WTC11 (cell line): ENCODE measurements around the gene DSN1. TPM values are rescaled to one million over a fixed set of nuclear protein-coding genes. Genes with fewer than 3 reads are reported as not detected.

Experiments
- ATAC-seq: fragments of 200-7000 bp; cut with Tn5 transposase; 2 replicates; pipeline ENCODE4 v1.10.0; 2021; ENCODE audit warnings: mild to moderate bottlenecking, moderate library complexity
- CTCF ChIA-PET: fragments of 300-600 bp; sonication (Branson Sonifier 250); formaldehyde crosslinking; loops from one replicate; lab custom pipeline; 2021; ENCODE audit warnings: antibody characterized with exemption; lab: Charles Lee
- POLR2A ChIA-PET: fragments of 350-600 bp; sonication (Branson Sonifier 250); formaldehyde crosslinking; loops from one replicate; lab custom pipeline; 2021; ENCODE audit warnings: antibody characterized with exemption; lab: Charles Lee
- DNase-seq: peaks from one replicate; pipeline ENCODE4 v3.0.0; 2021; ENCODE audit warnings: low spot score
- H3K27ac Mint-ChIP-seq: 2 replicates; pipeline ENCODE4 v1.8.0; 2021; ENCODE audit warnings: mixed read lengths
- H3K27me3 Mint-ChIP-seq: 2 replicates; pipeline ENCODE4 v1.8.0; 2021; ENCODE audit warnings: low read depth, mild to moderate bottlenecking, moderate library complexity, mixed read lengths
- H3K36me3 Mint-ChIP-seq: 2 replicates; pipeline ENCODE4 v1.8.0; 2021; ENCODE audit warnings: mixed read lengths
- H3K4me1 Mint-ChIP-seq: 2 replicates; pipeline ENCODE4 v1.8.0; 2022; ENCODE audit warnings: mixed read lengths
- H3K4me3 Mint-ChIP-seq: 2 replicates; pipeline ENCODE4 v1.8.0; 2021; ENCODE audit warnings: mild to moderate bottlenecking, moderate library complexity, mixed read lengths
- H3K9me3 Mint-ChIP-seq: 2 replicates; pipeline ENCODE4 v1.8.0; 2021; ENCODE audit warnings: mixed read lengths
- ARID4B ChIP-seq: sonication (generic); formaldehyde crosslinking; IDR thresholded peaks from 2 replicates; pipeline ENCODE4 v1.8.0; 2023; ENCODE audit warnings: missing genetic modification reagents, mild to moderate bottlenecking, borderline replicate concordance
- ATF1 ChIP-seq: sonication (generic); formaldehyde crosslinking; IDR thresholded peaks from 2 replicates; pipeline ENCODE4 v1.8.1; 2023; ENCODE audit warnings: mild to moderate bottlenecking, moderate library complexity, missing genetic modification reagents
- ATF6 ChIP-seq: sonication (generic); formaldehyde crosslinking; IDR thresholded peaks from 2 replicates; pipeline ENCODE4 v1.8.1; 2023; ENCODE audit warnings: mild to moderate bottlenecking, missing genetic modification reagents
- CREB1 ChIP-seq: sonication (generic); formaldehyde crosslinking; IDR thresholded peaks from 2 replicates; pipeline ENCODE4 v1.8.0; 2023; ENCODE audit warnings: mild to moderate bottlenecking, missing genetic modification reagents
- EMX1 ChIP-seq: fragments of 250-450 bp; sonication (Bioruptor Pico); IDR thresholded peaks from 2 replicates; pipeline ENCODE4 v1.8.0; 2021; ENCODE audit warnings: mild to moderate bottlenecking
- ETV6 ChIP-seq: sonication (generic); formaldehyde crosslinking; IDR thresholded peaks from 2 replicates; pipeline ENCODE4 v1.8.1; 2022; ENCODE audit warnings: mild to moderate bottlenecking, missing genetic modification reagents
- NFE2L1 ChIP-seq: sonication (generic); formaldehyde crosslinking; IDR thresholded peaks from 2 replicates; pipeline ENCODE4 v1.8.1; 2023; ENCODE audit warnings: missing genetic modification reagents
- NFYB ChIP-seq: sonication (generic); formaldehyde crosslinking; conservative IDR thresholded peaks from 2 replicates; pipeline ENCODE4 v1.8.0; 2022; ENCODE audit warnings: low read depth, missing genetic modification reagents
- NR1H2 ChIP-seq: sonication (generic); formaldehyde crosslinking; IDR thresholded peaks from 2 replicates; pipeline ENCODE4 v1.9.0; 2021; ENCODE audit warnings: mild to moderate bottlenecking, moderate library complexity, missing genetic modification reagents
- NR2C2 ChIP-seq: sonication (generic); formaldehyde crosslinking; IDR thresholded peaks from 2 replicates; pipeline ENCODE4 v1.8.0; 2022; ENCODE audit warnings: mild to moderate bottlenecking, missing genetic modification reagents
- RORB ChIP-seq: fragments of 250-450 bp; sonication (Bioruptor Pico); IDR thresholded peaks from 2 replicates; pipeline ENCODE4 v1.9.0; 2021; ENCODE audit warnings: mild to moderate bottlenecking
- SMAD3 ChIP-seq: sonication (generic); formaldehyde crosslinking; IDR thresholded peaks from 2 replicates; pipeline ENCODE4 v1.8.0; 2022; ENCODE audit warnings: missing genetic modification reagents, mild to moderate bottlenecking, borderline replicate concordance
- SOX15 ChIP-seq: fragments of 250-450 bp; sonication (Bioruptor Pico); IDR thresholded peaks from 2 replicates; pipeline ENCODE4 v1.9.0; 2021; ENCODE audit warnings: mild to moderate bottlenecking
- total RNA-seq: library from RNA; stranded (reverse); gene quantifications from 3 replicates; pipeline ENCODE4 v1.2.3, GENCODE V29; 2021
- TF ChIP-seq, protein P1 (sequence below): sonication (generic); formaldehyde crosslinking; IDR thresholded peaks from 2 replicates; pipeline ENCODE4 v1.8.0; 2022; ENCODE audit warnings: mild to moderate bottlenecking, missing genetic modification reagents
- TF ChIP-seq, protein P2 (sequence below): sonication (generic); formaldehyde crosslinking; IDR thresholded peaks from 2 replicates; pipeline ENCODE4 v1.8.1; 2023; ENCODE audit warnings: mild to moderate bottlenecking, missing genetic modification reagents
- TF ChIP-seq, protein P3 (sequence below): sonication (generic); formaldehyde crosslinking; IDR thresholded peaks from 2 replicates; pipeline ENCODE4 v1.8.0; 2022; ENCODE audit warnings: mild to moderate bottlenecking, missing genetic modification reagents
- TF ChIP-seq, protein P4 (sequence below): sonication (generic); formaldehyde crosslinking; IDR thresholded peaks from 2 replicates; pipeline ENCODE4 v1.8.0; 2023; ENCODE audit warnings: missing genetic modification reagents
- TF ChIP-seq, protein P5 (sequence below): sonication (generic); formaldehyde crosslinking; IDR thresholded peaks from 2 replicates; pipeline ENCODE4 v1.8.1; 2023; ENCODE audit warnings: mild to moderate bottlenecking, missing genetic modification reagents, borderline replicate concordance

The DSN1 gene
- total RNA-seq, 1 experiment from 2014 or later, result 27.0 TPM

DNA sequence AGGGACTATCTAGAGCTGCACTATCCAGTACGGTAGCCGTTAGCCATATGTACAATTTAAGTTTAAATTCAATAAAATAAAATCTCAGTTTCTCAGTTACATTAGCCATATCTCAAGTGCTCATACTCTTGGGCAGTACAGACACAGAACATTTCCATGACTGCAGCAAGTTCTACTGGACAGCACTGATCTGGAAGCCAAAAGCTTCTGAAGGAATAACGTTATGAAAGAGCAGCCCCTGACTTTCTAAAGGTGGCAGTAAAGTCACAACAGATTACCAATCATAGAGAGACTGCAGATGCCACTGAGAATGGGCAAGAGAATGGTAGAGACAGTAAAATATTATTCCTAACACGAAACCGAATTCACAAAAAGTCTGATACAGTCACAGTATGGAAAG is 64.4 kb downstream of the DSN1 start:
- Mint-ChIP-seq H3K4me1 (no peaks in the 10 kb centered on the region), H3K27ac (no peak overlapping the region), H3K36me3 (no peaks in the 10 kb centered on the region), H3K4me3 (no peak overlapping the region), H3K27me3 (no peaks in the 10 kb centered on the region), H3K9me3 (no peaks in the 10 kb centered on the region)
- ChIA-PET CTCF (no interaction called here), POLR2A (no interaction called here)
- DNase-seq (no peak), ATAC-seq (no peak)
- TF ChIP-seq, protein P1, sequence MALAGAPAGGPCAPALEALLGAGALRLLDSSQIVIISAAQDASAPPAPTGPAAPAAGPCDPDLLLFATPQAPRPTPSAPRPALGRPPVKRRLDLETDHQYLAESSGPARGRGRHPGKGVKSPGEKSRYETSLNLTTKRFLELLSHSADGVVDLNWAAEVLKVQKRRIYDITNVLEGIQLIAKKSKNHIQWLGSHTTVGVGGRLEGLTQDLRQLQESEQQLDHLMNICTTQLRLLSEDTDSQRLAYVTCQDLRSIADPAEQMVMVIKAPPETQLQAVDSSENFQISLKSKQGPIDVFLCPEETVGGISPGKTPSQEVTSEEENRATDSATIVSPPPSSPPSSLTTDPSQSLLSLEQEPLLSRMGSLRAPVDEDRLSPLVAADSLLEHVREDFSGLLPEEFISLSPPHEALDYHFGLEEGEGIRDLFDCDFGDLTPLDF, result no peak
- TF ChIP-seq, protein P2, sequence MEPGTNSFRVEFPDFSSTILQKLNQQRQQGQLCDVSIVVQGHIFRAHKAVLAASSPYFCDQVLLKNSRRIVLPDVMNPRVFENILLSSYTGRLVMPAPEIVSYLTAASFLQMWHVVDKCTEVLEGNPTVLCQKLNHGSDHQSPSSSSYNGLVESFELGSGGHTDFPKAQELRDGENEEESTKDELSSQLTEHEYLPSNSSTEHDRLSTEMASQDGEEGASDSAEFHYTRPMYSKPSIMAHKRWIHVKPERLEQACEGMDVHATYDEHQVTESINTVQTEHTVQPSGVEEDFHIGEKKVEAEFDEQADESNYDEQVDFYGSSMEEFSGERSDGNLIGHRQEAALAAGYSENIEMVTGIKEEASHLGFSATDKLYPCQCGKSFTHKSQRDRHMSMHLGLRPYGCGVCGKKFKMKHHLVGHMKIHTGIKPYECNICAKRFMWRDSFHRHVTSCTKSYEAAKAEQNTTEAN (CRISPR knock-in tag), result no peak
- no peak for TF ChIP-seq EMX1 (CRISPR knock-in tag)
- TF ChIP-seq SOX15 (CRISPR knock-in tag), result no peak
- no peak for TF ChIP-seq NFE2L1 (CRISPR knock-in tag)
- no peak for TF ChIP-seq NFYB (CRISPR knock-in tag)
- TF ChIP-seq, protein P3, sequence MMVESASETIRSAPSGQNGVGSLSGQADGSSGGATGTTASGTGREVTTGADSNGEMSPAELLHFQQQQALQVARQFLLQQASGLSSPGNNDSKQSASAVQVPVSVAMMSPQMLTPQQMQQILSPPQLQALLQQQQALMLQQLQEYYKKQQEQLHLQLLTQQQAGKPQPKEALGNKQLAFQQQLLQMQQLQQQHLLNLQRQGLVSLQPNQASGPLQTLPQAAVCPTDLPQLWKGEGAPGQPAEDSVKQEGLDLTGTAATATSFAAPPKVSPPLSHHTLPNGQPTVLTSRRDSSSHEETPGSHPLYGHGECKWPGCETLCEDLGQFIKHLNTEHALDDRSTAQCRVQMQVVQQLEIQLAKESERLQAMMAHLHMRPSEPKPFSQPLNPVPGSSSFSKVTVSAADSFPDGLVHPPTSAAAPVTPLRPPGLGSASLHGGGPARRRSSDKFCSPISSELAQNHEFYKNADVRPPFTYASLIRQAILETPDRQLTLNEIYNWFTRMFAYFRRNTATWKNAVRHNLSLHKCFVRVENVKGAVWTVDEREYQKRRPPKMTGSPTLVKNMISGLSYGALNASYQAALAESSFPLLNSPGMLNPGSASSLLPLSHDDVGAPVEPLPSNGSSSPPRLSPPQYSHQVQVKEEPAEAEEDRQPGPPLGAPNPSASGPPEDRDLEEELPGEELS (CRISPR knock-in tag), result no peak
- no peak for TF ChIP-seq NR1H2 (CRISPR knock-in tag)
- no peak for TF ChIP-seq NR2C2 (CRISPR knock-in tag)
- TF ChIP-seq ATF1 (CRISPR knock-in tag), result no peak
- TF ChIP-seq ETV6, result no peak
- no peak for TF ChIP-seq ARID4B (CRISPR knock-in tag)
- TF ChIP-seq CREB1 (CRISPR knock-in tag), result no peak
- TF ChIP-seq, protein P4, sequence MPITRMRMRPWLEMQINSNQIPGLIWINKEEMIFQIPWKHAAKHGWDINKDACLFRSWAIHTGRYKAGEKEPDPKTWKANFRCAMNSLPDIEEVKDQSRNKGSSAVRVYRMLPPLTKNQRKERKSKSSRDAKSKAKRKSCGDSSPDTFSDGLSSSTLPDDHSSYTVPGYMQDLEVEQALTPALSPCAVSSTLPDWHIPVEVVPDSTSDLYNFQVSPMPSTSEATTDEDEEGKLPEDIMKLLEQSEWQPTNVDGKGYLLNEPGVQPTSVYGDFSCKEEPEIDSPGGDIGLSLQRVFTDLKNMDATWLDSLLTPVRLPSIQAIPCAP (CRISPR knock-in tag), result no peak
- TF ChIP-seq RORB (CRISPR knock-in tag), result no peak
- TF ChIP-seq, protein P5, sequence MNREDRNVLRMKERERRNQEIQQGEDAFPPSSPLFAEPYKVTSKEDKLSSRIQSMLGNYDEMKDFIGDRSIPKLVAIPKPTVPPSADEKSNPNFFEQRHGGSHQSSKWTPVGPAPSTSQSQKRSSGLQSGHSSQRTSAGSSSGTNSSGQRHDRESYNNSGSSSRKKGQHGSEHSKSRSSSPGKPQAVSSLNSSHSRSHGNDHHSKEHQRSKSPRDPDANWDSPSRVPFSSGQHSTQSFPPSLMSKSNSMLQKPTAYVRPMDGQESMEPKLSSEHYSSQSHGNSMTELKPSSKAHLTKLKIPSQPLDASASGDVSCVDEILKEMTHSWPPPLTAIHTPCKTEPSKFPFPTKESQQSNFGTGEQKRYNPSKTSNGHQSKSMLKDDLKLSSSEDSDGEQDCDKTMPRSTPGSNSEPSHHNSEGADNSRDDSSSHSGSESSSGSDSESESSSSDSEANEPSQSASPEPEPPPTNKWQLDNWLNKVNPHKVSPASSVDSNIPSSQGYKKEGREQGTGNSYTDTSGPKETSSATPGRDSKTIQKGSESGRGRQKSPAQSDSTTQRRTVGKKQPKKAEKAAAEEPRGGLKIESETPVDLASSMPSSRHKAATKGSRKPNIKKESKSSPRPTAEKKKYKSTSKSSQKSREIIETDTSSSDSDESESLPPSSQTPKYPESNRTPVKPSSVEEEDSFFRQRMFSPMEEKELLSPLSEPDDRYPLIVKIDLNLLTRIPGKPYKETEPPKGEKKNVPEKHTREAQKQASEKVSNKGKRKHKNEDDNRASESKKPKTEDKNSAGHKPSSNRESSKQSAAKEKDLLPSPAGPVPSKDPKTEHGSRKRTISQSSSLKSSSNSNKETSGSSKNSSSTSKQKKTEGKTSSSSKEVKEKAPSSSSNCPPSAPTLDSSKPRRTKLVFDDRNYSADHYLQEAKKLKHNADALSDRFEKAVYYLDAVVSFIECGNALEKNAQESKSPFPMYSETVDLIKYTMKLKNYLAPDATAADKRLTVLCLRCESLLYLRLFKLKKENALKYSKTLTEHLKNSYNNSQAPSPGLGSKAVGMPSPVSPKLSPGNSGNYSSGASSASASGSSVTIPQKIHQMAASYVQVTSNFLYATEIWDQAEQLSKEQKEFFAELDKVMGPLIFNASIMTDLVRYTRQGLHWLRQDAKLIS (CRISPR knock-in tag), result no peak
- no peak for TF ChIP-seq ATF6 (CRISPR knock-in tag)
- no peak for TF ChIP-seq SMAD3 (CRISPR knock-in tag)
